Naive thymus-derived CD4-positive, alpha-beta T cell (primary cell): ENCODE measurements around the gene TMEM39B. TPM values are rescaled to one million over a fixed set of nuclear protein-coding genes. Genes with fewer than 3 reads are reported as not detected.

Source experiments
- ATAC-seq: fragments of 150-1000 bp; cut with Tn5 transposase; 2 replicates; pipeline ENCODE4 v1.10.0; 2021; ENCODE audit warnings: mild to moderate bottlenecking, moderate library complexity
- CTCF ChIA-PET: fragments of 350-600 bp; sonication (Branson Sonifier 250); formaldehyde crosslinking; loops from one replicate; lab custom pipeline; 2021; ENCODE audit warnings: antibody characterized with exemption; lab: Charles Lee
- POLR2A ChIA-PET: fragments of 350-600 bp; sonication (Branson Sonifier 250); formaldehyde crosslinking; loops from one replicate; lab custom pipeline; 2021; ENCODE audit warnings: antibody characterized with exemption, inconsistent platforms; lab: Charles Lee
- DNase-seq, 9 donors: peaks; one replicate each; pipeline versions ENCODE4 v3.0.0 to v3.0.0-alpha.2; 2020 to 2022; ENCODE audit warnings: mixed read lengths in 1 of 9
- H3K27ac ChIP-seq: one replicate; pipeline ENCODE4 v1.7.0; 2013; ENCODE audit warnings: mild to moderate bottlenecking, low read depth, low read length, moderate library complexity
- H3K27me3 ChIP-seq, 2 donors: one replicate each; pipeline ENCODE4 v1.7.0; 2013; ENCODE audit warnings: low read length in 2 of 2, mild to moderate bottlenecking in 2 of 2, moderate library complexity in 2 of 2; ENCODE audit not compliant: control insufficient read depth in 2 of 2, insufficient read depth in 2 of 2
- H3K36me3 ChIP-seq, 3 experiments: 1 replicate in 2 of 3; 2 replicates in 1 of 3; pipeline ENCODE4 v1.7.0; 2013; ENCODE audit warnings: low read length in 3 of 3, mild to moderate bottlenecking in 3 of 3, moderate library complexity in 1 of 3; ENCODE audit not compliant: insufficient read depth in 3 of 3, control insufficient read depth in 2 of 3
- H3K4me1 ChIP-seq, 2 donors: one replicate each; pipeline ENCODE4 v1.7.0; 2013; ENCODE audit warnings: low read length in 2 of 2, mild to moderate bottlenecking in 2 of 2, moderate library complexity in 1 of 2; ENCODE audit not compliant: control insufficient read depth in 2 of 2, insufficient read depth in 2 of 2
- H3K4me3 ChIP-seq: 2 replicates; pipeline ENCODE4 v1.7.0; 2013; ENCODE audit warnings: mild to moderate bottlenecking, low read length
- H3K9me3 ChIP-seq, 3 experiments: 1 replicate in 2 of 3; 2 replicates in 1 of 3; pipeline ENCODE4 v1.7.0; 2013; ENCODE audit warnings: low read length in 3 of 3; ENCODE audit not compliant: control insufficient read depth in 2 of 3
- H3K27ac Mint-ChIP-seq, 9 donors: one replicate each; pipeline ENCODE4 v1.8.0; 2020 to 2022; ENCODE audit warnings: mixed read lengths in 9 of 9, mild to moderate bottlenecking in 8 of 9, moderate library complexity in 5 of 9, inconsistent platforms in 2 of 9
- H3K27me3 Mint-ChIP-seq, 5 donors: one replicate each; pipeline ENCODE4 v1.8.0; 2021 to 2022; ENCODE audit warnings: mixed read lengths in 5 of 5, mild to moderate bottlenecking in 1 of 5
- H3K36me3 Mint-ChIP-seq, 5 donors: one replicate each; pipeline ENCODE4 v1.8.0; 2020 to 2022; ENCODE audit warnings: mixed read lengths in 5 of 5, mild to moderate bottlenecking in 3 of 5, inconsistent platforms in 1 of 5
- H3K4me1 Mint-ChIP-seq, 7 donors: one replicate each; pipeline ENCODE4 v1.8.0; 2020 to 2022; ENCODE audit warnings: mixed read lengths in 7 of 7, mild to moderate bottlenecking in 3 of 7, inconsistent platforms in 1 of 7
- H3K4me3 Mint-ChIP-seq, 10 donors: one replicate each; pipeline ENCODE4 v1.8.0; 2020 to 2022; ENCODE audit warnings: mild to moderate bottlenecking in 10 of 10, mixed read lengths in 10 of 10, moderate library complexity in 6 of 10, inconsistent platforms in 2 of 10
- H3K9me3 Mint-ChIP-seq, 11 donors: one replicate each; pipeline ENCODE4 v1.8.0; 2020 to 2022; ENCODE audit warnings: mixed read lengths in 11 of 11, mild to moderate bottlenecking in 4 of 11, inconsistent platforms in 1 of 11, moderate library complexity in 1 of 11
- intact Hi-C, 2 donors: fragments of 100-400 bp; cut with micrococcal nuclease; formaldehyde crosslinking; loops; one replicate each; pipeline ENCODE4 v1.15.1; 2023
- polyA plus RNA-seq, 2 donors: library from polyadenylated mRNA; unstranded; fragments of 300-500 nt; fragmentation: Illumina TruSeq; gene quantifications; one replicate each; pipeline ENCODE4 v1.2.3, GENCODE V29; 2021
- total RNA-seq, 6 experiments: library from RNA in 5 of 6; stranded (reverse) in 5 of 6; gene quantifications; 1 replicate in 5 of 6; 2 replicates in 1 of 6; pipeline ENCODE4 v1.2.3 and lab custom pipeline; 2021 to 2026

The TMEM39B gene
- total and polyA plus RNA-seq, 7 experiments from 2014 or later: 2.7 to 35.9 (median 17.4) TPM

GRCh38 chr1:32032275-32032615, 40.5 kb upstream of the TMEM39B start:
- intact Hi-C loops: no loop called here
- no peaks in the 10 kb centered on the region for H3K27me3 ChIP-seq
- DNase-seq: no peak
- POLR2A ChIA-PET: interaction anchor here (0.5 to 1.2 kb wide), 2 partner anchors 8 to 20 kb away, joined by 3 to 4 read pairs; no protein-coding TSS in a partner anchor
- no peaks in the 10 kb centered on the region for H3K9me3 ChIP-seq
- peaks cover 6% of the 10 kb centered on the region in 2 donors for H3K4me1 ChIP-seq
- H3K27me3 Mint-ChIP-seq: no peaks in the 10 kb centered on the region
- H3K27ac Mint-ChIP-seq: peak overlapping the region in 5 of 9 donors; percentile 12 to 66 (median 35)
- peaks cover 10 to 62% (median 34%) of the 10 kb centered on the region in 3 experiments for H3K36me3 ChIP-seq
- CTCF ChIA-PET: interaction anchor here (0.8 kb wide), 1 partner anchor 11 kb away, joined by 3 read pairs; no protein-coding TSS in a partner anchor
- H3K4me1 Mint-ChIP-seq: peaks cover 24 to 67% (median 63%) of the 10 kb centered on the region in 7 donors
- no peak overlapping the region for H3K4me3 ChIP-seq
- ATAC-seq: no peak
- H3K27ac ChIP-seq: no peak overlapping the region
- H3K4me3 Mint-ChIP-seq: no peak overlapping the region
- no peaks in the 10 kb centered on the region for H3K9me3 Mint-ChIP-seq
- H3K36me3 Mint-ChIP-seq: peaks cover 17 to 53% (median 27%) of the 10 kb centered on the region in 5 donors

- H3K4me1 ChIP-seq: peaks cover 0 to 5% of the 10 kb centered on the region in 2 donors
- H3K9me3 Mint-ChIP-seq: no peaks in the 10 kb centered on the region
- CTCF ChIA-PET: interaction anchor here (0.9 kb wide), 1 partner anchor 14 kb away, joined by 3 read pairs; no protein-coding TSS in a partner anchor
- intact Hi-C loops: no loop called here
- H3K36me3 Mint-ChIP-seq: peaks cover 21 to 68% (median 37%) of the 10 kb centered on the region in 5 donors
- no peaks in the 10 kb centered on the region for H3K27me3 Mint-ChIP-seq
- H3K27me3 ChIP-seq: no peaks in the 10 kb centered on the region
- no peak for ATAC-seq
- POLR2A ChIA-PET: interaction anchor here (0.6 to 1.1 kb wide), 4 partner anchors 12 to 97 kb away, joined by 3 to 5 read pairs (median 3); partner anchors contain the start of genes KHDRBS1 and PTP4A2
- DNase-seq: no peak
- peak overlapping the region in 1 of 10 donors; percentile 39 for H3K4me3 Mint-ChIP-seq
- H3K4me3 ChIP-seq: no peak overlapping the region
- peak overlapping the region in 8 of 9 donors; percentile 16 to 91 (median 44) for H3K27ac Mint-ChIP-seq
- H3K9me3 ChIP-seq: no peaks in the 10 kb centered on the region
- H3K27ac ChIP-seq: no peak overlapping the region
- H3K36me3 ChIP-seq: peaks cover 33 to 84% (median 56%) of the 10 kb centered on the region in 3 experiments
- H3K4me1 Mint-ChIP-seq: peaks cover 17 to 47% (median 45%) of the 10 kb centered on the region in 7 donors
Measured at GRCh38 chr1:32035119-32035518, 37.6 kb upstream of the TMEM39B start.

- H3K4me1 Mint-ChIP-seq: peaks cover 0 to 11% (median 7%) of the 10 kb centered on the region in 7 donors
- intact Hi-C loops: loop anchor here in 1 of 2 donors (10.0 kb wide), 1 partner anchor 714 kb away; no protein-coding TSS in a partner anchor
- ATAC-seq: no peak
- no peaks in the 10 kb centered on the region for H3K9me3 Mint-ChIP-seq
- no peak overlapping the region for H3K4me3 Mint-ChIP-seq
- no peak for DNase-seq
- peaks cover 33 to 72% (median 52%) of the 10 kb centered on the region in 3 experiments for H3K36me3 ChIP-seq
- CTCF ChIA-PET: no interaction called here
- no peak overlapping the region for H3K27ac ChIP-seq
- H3K4me3 ChIP-seq: no peak overlapping the region
- POLR2A ChIA-PET: interaction anchor here (0.9 kb wide), 1 partner anchor 10 kb away, joined by 3 read pairs; no protein-coding TSS in a partner anchor
- no peaks in the 10 kb centered on the region for H3K27me3 ChIP-seq
- peak overlapping the region in 1 of 9 donors; percentile 82 for H3K27ac Mint-ChIP-seq
- H3K9me3 ChIP-seq: no peaks in the 10 kb centered on the region
- H3K36me3 Mint-ChIP-seq: peaks cover 4 to 54% (median 26%) of the 10 kb centered on the region in 5 donors
- H3K4me1 ChIP-seq: no peaks in the 10 kb centered on the region
- H3K27me3 Mint-ChIP-seq: no peaks in the 10 kb centered on the region
Measured at GRCh38 chr1:32040711-32041110, 32.0 kb upstream of the TMEM39B start.

GRCh38 chr1:32042330-32042729, 30.4 kb upstream of the TMEM39B start:
- ChIA-PET CTCF (no interaction called here), POLR2A (interaction anchor here (0.5 to 0.9 kb wide), 2 partner anchors 23 to 31 kb away, joined by 3 read pairs; partner anchors contain the start of gene TMEM39B)
- Mint-ChIP-seq H3K36me3 (peaks cover 4 to 46% (median 23%) of the 10 kb centered on the region in 5 donors), H3K4me3 (no peak overlapping the region), H3K4me1 (peaks cover 0 to 5% (median 0%) of the 10 kb centered on the region in 7 donors), H3K27ac (peak overlapping the region in 2 of 9 donors; percentile 54 to 85), H3K9me3 (no peaks in the 10 kb centered on the region), H3K27me3 (no peaks in the 10 kb centered on the region)
- Histone ChIP-seq H3K4me3 (no peak overlapping the region), H3K4me1 (no peaks in the 10 kb centered on the region), H3K27me3 (no peaks in the 10 kb centered on the region), H3K27ac (no peak overlapping the region), H3K9me3 (no peaks in the 10 kb centered on the region), H3K36me3 (peaks cover 31 to 76% (median 43%) of the 10 kb centered on the region in 3 experiments)
- no peak for ATAC-seq
- DNase-seq: no peak
- intact Hi-C loops: loop anchor here in 1 of 2 donors (10.0 kb wide), 1 partner anchor 712 kb away; no protein-coding TSS in a partner anchor

GRCh38 chr1:32044234-32044633, 28.5 kb upstream of the TMEM39B start:
- peaks cover 0 to 6% (median 0%) of the 10 kb centered on the region in 7 donors for H3K4me1 Mint-ChIP-seq
- no peaks in the 10 kb centered on the region for H3K27me3 Mint-ChIP-seq
- Histone ChIP-seq H3K36me3 (peaks cover 15 to 78% (median 27%) of the 10 kb centered on the region in 3 experiments), H3K27ac (no peak overlapping the region), H3K9me3 (no peaks in the 10 kb centered on the region), H3K27me3 (no peaks in the 10 kb centered on the region), H3K4me1 (no peaks in the 10 kb centered on the region), H3K4me3 (no peak overlapping the region)
- DNase-seq (no peak), ATAC-seq (no peak)
- H3K9me3 Mint-ChIP-seq: no peaks in the 10 kb centered on the region
- H3K4me3 Mint-ChIP-seq: no peak overlapping the region
- CTCF ChIA-PET: interaction anchor here (1.0 to 1.1 kb wide), 2 partner anchors 12 to 21 kb away, joined by 3 read pairs; no protein-coding TSS in a partner anchor
- H3K36me3 Mint-ChIP-seq: peaks cover 0 to 42% (median 23%) of the 10 kb centered on the region in 5 donors
- H3K27ac Mint-ChIP-seq: peak overlapping the region in 1 of 9 donors; percentile 58
- POLR2A ChIA-PET: interaction anchor here (0.5 to 1.6 kb wide), 4 partner anchors 9 to 31 kb away, joined by 3 to 6 read pairs (median 4); partner anchors contain the start of gene KHDRBS1
- intact Hi-C loops: loop anchor here in 1 of 2 donors (10.0 kb wide), 1 partner anchor 711 kb away; no protein-coding TSS in a partner anchor

- H3K4me1 ChIP-seq: no peaks in the 10 kb centered on the region
- peaks cover 9 to 67% (median 19%) of the 10 kb centered on the region in 3 experiments for H3K36me3 ChIP-seq
- peak; percentile 57 for ATAC-seq
- no peaks in the 10 kb centered on the region for H3K27me3 Mint-ChIP-seq
- peaks cover 0 to 35% (median 16%) of the 10 kb centered on the region in 5 donors for H3K36me3 Mint-ChIP-seq
- no peaks in the 10 kb centered on the region for H3K27me3 ChIP-seq
- H3K4me3 ChIP-seq: no peak overlapping the region
- peaks cover 0 to 6% (median 0%) of the 10 kb centered on the region in 7 donors for H3K4me1 Mint-ChIP-seq
- POLR2A ChIA-PET: interaction anchor here (0.6 kb wide), 1 partner anchor 96 kb away, joined by 6 read pairs; no protein-coding TSS in a partner anchor
- H3K27ac Mint-ChIP-seq: peak overlapping the region in 5 of 9 donors; percentile 13 to 54 (median 46)
- H3K4me3 Mint-ChIP-seq: no peak overlapping the region
- no peaks in the 10 kb centered on the region for H3K9me3 Mint-ChIP-seq
- no peak overlapping the region for H3K27ac ChIP-seq
- H3K9me3 ChIP-seq: no peaks in the 10 kb centered on the region
- intact Hi-C loops: loop anchor here in 1 of 2 donors (10.0 kb wide), 1 partner anchor 709 kb away; no protein-coding TSS in a partner anchor
- DNase-seq: no peak
- CTCF ChIA-PET: interaction anchor here (0.6 kb wide), 1 partner anchor 170 kb away, joined by 3 read pairs; no protein-coding TSS in a partner anchor
Measured at GRCh38 chr1:32045772-32046171, 27.0 kb upstream of the TMEM39B start.
